ENCODE results near the gene KCTD8.

DNA sequence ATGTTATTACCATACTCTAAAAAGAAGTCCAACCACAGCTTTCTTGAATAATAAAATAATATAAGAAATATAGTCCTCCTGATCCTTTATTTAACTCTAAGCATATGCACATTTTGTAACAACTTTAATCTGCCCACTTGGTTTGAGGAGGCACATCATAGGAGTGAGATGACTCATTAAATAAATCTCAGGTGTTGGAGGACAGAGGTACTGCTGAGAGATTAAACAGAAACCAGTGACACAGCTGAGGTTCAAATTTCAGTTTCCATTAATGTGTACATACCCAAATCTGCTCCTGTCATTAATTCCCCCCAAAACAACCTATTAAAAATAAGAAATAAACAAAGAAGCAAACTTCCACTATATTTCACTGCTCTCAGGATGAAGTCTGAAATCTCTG, 211.0 kb downstream of the KCTD8 start:
- TF ChIP-seq POLR2A (IDR thresholded peaks at IDR 0.05), result no peak
- TF ChIP-seq, protein P1, sequence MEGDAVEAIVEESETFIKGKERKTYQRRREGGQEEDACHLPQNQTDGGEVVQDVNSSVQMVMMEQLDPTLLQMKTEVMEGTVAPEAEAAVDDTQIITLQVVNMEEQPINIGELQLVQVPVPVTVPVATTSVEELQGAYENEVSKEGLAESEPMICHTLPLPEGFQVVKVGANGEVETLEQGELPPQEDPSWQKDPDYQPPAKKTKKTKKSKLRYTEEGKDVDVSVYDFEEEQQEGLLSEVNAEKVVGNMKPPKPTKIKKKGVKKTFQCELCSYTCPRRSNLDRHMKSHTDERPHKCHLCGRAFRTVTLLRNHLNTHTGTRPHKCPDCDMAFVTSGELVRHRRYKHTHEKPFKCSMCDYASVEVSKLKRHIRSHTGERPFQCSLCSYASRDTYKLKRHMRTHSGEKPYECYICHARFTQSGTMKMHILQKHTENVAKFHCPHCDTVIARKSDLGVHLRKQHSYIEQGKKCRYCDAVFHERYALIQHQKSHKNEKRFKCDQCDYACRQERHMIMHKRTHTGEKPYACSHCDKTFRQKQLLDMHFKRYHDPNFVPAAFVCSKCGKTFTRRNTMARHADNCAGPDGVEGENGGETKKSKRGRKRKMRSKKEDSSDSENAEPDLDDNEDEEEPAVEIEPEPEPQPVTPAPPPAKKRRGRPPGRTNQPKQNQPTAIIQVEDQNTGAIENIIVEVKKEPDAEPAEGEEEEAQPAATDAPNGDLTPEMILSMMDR (IDR thresholded peaks at IDR 0.05 in 4 of 5, conservative IDR thresholded peaks at IDR 0.05 in 1 of 5), result no peak

All from gastrocnemius medialis (tissue), 4 donors.